ENCODE measurements around the gene TTK.

The TTK gene

DNA sequence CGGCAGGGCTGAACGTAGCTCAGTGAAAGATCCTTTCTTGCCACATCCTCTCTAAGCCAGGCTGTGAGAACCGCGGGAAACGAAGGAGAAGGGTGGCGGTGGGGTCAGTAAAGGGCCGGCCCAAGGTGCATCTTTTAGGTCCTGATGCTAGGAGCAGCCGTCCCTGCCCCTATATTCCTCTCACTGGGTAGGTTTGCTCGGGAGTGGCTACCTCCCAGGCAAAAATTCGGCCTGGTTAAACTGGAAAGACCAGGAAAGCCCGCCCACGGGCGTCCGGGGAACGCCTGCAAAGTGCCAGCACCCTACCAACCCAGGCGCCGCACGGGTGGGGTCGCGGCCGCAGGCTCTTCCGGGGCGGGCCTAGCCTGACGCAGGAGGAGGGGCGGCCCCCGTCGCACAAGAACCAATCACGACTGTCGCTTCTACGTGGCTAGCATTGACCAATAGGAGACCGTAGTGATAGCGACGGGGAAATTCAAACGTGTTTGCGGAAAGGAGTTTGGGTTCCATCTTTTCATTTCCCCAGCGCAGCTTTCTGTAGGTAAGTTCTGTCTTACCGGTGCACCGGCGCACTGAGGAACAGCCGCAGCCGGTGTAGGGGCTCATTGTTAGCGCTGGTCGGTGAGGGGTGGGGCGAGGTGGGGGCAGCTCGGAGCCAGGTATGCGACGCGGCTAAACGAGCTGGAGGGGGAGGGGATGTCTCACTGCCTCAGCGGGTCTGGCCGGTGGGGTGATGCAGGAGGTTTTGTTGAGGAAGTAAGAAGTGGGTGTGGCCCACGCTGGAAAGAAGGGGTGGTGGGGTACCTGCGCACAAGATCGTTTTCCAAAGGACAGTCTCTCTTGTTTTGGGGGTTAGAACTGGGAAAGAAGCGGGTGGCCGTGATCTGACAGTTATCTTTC lies at the start of gene TTK:
Gene TTK, plus strand, starts transcription at position 477 of the 900 bp plus-strand sequence. CDS start 1,195 bp downstream, outside the sequence.
- peak; percentile 51 to 78 (median 68) for DNase-seq (ENCODE audit: low read depth in 2 of 3, low spot score in 2 of 3)

DNA sequence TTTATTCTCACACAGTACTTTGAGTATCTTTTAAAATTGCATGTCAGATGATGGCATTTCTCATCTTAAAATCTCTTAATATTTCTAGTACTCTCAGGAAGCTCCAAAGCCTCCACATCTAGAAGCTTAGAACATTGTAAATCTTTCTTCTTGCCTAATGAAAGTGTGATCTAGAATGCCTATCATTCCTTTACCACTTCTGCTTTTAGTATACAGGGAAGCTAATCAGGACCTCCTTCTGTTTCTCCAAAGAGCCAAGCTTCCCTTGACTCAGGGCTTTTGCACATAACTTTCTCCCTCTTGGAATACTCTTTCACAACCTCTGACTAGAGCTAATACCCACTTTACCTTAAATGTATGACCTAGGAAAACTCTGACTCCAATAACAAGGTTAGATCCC lies 49.6 kb upstream of the TTK start:
- DNase-seq (ENCODE audit: low read depth in 2 of 3, low spot score in 2 of 3): no peak

DNA sequence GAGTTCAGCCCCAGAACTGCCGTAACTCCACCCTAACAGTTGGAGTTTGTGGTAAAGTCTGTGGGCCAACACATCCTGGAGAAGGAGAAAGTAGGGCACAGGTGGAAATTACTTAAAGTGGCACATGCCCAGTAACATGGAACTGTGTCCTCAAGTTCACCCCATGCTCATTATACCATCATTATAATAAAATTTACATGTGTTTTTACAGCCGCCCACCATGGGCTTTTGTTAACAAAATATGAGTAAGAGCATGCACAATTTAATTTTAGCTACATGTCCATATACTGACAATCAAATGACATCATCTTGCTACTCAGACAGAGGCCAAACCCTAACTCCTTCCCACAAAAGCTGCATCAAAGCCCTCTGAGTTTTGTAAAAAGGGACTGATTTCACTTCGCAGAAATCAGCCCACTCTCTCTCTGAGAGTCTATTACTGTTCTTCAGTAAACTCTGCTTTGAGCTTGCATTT lies 39.8 kb upstream of the TTK start:
- no peak for DNase-seq (ENCODE audit: low read depth in 2 of 3, low spot score in 2 of 3)

DNA sequence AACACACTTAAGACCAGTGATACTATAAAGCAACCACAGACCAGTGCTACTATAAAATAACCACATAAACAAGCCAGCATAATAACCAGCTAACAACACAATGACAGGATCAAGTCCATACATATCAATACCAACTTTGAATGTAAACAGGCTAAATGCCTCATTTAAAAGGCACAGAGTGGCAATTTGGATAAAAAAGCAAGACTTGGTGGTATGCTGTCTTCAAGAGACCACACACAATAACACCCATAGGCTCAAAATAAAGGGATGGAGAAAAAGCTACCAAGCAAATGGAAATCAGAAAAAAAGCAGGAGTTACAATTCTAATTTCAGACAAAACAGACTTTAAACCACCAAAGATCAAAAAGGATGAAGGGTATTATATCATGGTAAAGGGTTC lies 37.3 kb upstream of the TTK start:
- no peak for DNase-seq (ENCODE audit: low read depth in 2 of 3, low spot score in 2 of 3)

DNA sequence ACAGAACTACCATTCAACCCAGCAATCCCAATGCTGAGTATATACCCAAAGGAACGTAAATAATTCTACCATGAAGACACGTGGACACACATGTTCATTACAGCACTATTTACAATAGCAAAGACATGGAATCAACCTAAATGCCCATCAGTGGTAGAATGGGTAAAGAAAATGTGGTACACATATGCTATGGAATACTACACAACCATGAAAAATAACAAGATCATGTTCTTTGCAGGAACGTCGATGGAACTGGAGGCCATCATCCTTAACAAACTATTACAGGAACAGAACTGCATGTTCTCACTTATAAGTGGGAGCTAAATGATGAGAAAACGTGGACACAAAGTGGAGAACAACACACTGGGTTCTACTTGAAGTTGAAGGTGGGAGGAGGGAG lies 34.7 kb upstream of the TTK start:
- DNase-seq (ENCODE audit: low read depth in 2 of 3, low spot score in 2 of 3): no peak

- DNase-seq (ENCODE audit: low read depth in 2 of 3, low spot score in 2 of 3): no peak
Measured at GRCh38 chr6:79971193-79971592, 33.3 kb upstream of the TTK start.

DNA sequence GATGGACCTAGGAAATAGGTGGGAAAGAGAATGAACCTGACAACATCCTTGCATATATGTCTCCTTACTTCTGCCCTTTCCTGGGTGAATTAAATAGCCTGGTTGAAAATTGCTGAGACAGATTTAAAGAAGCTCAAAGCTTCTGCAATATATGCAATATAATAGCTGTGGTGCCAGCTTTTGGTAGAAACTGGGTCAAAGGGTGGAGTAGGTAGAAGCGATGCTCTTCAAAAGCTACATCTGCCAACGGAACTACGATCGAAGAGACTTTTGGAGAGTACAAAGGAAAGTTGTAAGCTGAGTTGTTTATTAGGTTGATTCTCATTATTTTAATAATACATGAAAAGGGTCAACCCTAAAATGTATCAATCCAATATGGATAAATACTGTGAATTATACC lies 22.8 kb upstream of the TTK start:
- no peak for DNase-seq (ENCODE audit: low read depth in 2 of 3, low spot score in 2 of 3)

DNA sequence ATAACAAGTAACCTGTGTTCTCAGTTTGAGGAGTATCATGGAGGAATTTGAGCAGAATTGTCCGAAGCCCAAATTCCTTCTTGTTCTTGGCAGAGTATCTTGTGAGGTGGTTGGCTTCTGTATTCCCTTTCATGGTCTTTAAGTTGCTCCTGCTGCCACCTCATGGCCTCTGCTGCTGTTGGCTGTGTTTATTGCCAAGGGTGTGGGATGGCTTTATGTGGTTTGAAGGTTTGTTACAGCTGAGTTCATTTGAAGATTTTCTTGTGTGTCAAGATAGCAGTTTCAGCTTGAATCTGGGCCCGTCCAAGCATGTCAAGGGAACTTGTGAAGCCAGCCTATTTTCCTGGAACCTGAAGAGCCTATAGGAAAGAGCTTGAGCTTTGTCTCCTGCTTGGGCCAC lies 20.2 kb upstream of the TTK start:
- DNase-seq (ENCODE audit: low read depth in 2 of 3, low spot score in 2 of 3): no peak

DNA sequence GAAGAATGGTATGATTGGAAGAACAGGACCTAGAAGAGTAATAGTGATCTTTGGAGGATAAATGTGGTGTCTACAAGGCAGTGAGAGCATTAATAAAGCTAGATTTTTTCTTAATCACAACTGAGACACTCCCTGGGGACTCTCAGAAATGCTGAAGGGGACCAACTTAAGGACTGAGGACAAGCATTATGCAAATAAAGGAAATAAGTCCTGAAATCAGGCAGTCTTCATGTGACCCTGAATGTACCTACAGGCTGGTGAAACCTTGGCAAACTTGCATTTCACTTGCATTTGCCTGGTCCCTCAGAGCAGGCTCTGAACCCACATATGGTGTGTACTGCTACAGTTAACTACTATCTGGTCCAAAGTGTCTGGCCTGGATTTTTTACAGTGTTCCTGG lies 19.3 kb upstream of the TTK start:
- DNase-seq (ENCODE audit: low read depth in 2 of 3, low spot score in 2 of 3): no peak

DNA sequence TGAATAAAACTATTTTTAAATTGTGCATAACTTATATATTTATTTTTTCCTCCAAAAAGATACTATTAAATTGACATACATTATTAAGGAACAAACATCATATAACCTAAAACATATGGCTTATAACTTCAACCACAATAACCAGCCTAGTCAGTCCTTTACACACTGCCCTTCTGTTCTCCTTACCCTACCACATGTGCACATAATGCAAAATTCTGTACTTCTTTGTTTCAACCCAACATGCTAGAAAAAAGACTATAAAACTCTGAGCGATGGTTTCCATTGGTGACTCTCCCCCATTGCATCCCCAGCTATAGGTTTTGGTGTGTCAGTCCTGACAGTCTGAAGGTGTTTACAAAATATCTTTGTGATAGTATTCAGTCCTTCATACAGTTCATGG lies 14.8 kb upstream of the TTK start:
- DNase-seq (ENCODE audit: low read depth in 2 of 3, low spot score in 2 of 3): no peak

DNA sequence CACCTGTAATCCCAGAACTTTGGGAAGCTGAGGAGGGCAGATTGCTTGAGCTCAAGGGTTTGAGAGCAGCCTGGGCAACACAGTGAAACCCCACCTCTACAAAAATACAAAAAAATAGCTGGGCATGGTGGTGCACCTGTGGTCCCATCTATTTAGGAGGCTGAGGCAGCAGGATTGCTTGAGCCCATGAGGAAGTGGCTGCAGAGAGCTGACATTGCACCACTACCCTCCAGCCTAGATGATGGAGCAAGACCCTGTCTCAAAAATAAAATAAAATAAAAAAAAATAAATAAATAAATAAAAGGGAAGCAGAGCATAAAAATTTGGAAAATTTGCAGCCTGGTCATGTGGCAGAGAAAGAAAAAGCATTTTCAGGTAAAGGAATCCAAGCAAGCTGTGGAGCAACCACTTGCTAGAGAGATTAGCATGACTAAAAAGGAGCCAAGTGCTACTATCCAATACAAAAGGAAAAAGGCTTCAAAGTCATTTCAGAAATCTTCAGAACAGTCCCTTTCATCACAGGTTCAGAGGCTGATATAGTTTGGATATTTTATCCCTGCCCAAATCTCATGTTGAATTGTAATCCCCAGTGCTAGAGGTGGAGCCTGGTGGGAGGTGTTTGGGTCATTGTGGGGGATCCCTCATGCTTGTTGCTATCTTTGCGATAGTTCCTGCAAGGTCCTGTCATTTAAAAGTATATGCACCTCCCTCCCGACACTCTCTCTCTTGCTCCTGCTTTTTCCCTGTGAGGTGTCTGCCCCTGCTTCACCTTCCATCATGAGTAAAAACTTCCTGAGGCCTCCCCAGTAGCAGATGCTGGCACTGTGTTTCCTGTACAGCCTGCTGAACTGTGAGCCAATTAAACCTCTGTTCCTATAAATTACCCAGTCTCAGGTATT lies 11.2 kb upstream of the TTK start:
- DNase-seq (ENCODE audit: low read depth in 2 of 3, low spot score in 2 of 3): no peak

DNA sequence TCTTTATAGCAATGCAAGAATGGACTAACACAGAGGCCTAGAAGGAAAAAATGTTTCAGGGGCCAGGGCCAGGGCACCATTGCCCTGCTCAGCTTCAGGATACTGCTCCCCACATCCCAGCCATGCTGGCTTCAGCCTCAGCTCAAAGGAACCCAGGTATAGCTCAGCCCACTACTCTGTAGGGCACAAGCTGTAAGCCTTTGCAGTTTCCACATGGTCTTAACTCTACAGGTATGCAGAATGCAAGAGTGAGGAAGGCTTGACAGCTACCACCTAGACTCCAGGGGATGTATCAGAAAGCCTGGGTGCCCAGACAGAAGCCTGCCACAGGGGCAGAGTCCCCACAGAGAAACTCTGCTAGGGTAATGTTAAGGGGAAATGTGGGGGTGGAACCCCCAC lies 10.5 kb upstream of the TTK start:
- DNase-seq (ENCODE audit: low read depth in 2 of 3, low spot score in 2 of 3): no peak

GRCh38 chr6:79997728-79998127 lies 6.7 kb upstream of the TTK start:
- no peak for DNase-seq (ENCODE audit: low read depth in 2 of 3, low spot score in 2 of 3)

GRCh38 chr6:80001337-80001736 lies 3.1 kb upstream of the TTK start:
- DNase-seq (ENCODE audit: low read depth in 2 of 3, low spot score in 2 of 3): no peak

DNA sequence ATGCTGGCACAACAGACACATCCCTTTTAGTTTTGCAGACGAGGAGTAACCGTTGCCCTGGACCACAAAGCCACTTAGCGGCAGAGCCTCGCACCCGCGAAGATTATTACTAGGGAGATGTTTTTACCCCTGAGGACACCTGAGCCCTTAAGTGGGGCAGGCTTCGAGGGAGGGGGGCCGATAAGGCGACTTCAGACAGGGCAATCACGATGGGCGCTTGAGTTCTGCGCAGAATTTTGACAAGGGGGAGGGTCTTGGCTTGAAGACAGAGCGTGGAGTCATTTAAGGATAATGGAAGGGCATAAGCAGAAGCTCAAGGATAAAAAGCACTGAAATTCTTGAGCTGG lies 650 bp upstream of the TTK start:
- DNase-seq (ENCODE audit: low read depth in 2 of 3, low spot score in 2 of 3): no peak

GRCh38 chr6:80005406-80005805 lies 957 bp downstream of the TTK start:
- no peak for DNase-seq (ENCODE audit: low read depth in 2 of 3, low spot score in 2 of 3)

DNA sequence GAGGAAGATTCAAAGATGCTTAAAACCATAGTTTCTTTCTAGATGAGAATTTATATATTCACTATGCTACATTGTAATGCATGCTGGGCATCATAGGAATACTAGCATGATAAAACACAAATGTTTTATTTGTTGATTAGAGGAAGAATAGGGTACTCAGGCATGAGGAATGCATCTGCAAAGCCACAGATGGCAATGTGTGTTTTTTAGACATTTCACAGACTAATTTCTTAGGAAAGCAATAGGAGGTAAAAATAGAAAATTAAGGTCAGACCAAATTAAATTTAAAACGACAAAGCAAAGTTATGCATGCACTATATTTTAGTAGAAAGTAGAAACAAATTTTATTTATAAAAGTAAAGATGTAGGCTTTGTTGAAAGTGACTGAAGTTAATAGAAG lies 2.1 kb downstream of the TTK start:
- DNase-seq (ENCODE audit: low read depth in 2 of 3, low spot score in 2 of 3): no peak

- no peak for DNase-seq (ENCODE audit: low read depth in 2 of 3, low spot score in 2 of 3)
Measured at GRCh38 chr6:80009531-80009930, 5.1 kb downstream of the TTK start.

- DNase-seq (ENCODE audit: low read depth in 2 of 3, low spot score in 2 of 3): no peak
Measured at GRCh38 chr6:80010288-80010687, 5.8 kb downstream of the TTK start.

DNA sequence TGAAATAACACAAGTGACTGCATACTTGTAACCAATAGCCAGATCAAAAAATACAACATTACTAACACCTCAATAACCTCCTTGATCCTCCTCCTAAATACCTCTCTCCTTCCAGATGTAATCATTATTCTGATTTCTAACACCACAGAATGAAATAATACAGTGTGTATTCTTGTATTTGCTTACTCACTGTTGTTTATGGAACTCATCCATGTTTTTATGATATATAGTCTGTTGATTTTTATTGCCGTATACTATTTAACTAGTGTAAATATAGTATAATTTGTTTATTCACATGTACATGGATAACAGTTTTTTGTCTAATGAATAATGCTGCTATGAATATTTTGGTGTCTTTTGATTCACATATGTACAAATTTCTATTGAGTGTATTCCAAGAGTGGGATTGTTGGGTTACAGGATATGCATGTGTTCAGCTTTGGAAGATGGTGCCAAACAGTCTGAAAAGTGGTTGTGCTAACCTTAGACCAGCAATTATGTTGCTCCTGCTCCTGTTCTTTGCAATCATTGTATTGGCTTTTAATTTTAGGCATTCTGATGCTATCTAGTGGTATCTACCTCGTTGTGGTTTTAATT lies 11.5 kb downstream of the TTK start:
- no peak for DNase-seq (ENCODE audit: low read depth in 2 of 3, low spot score in 2 of 3)

GRCh38 chr6:80020381-80021120 lies 16.1 kb downstream of the TTK start:
- no peak for DNase-seq (ENCODE audit: low read depth in 2 of 3, low spot score in 2 of 3)
